ENCODE measurements around the gene DLD. TPM values are rescaled to one million over a fixed set of nuclear protein-coding genes. Genes with fewer than 3 reads are reported as not detected.

The DLD gene
- total and polyA plus RNA-seq, 9 of the 15 experiments (the other 6 are each of a cell fraction or from before 2014, with no cell fraction given) = 130 to 639 (median 247) TPM

DNA sequence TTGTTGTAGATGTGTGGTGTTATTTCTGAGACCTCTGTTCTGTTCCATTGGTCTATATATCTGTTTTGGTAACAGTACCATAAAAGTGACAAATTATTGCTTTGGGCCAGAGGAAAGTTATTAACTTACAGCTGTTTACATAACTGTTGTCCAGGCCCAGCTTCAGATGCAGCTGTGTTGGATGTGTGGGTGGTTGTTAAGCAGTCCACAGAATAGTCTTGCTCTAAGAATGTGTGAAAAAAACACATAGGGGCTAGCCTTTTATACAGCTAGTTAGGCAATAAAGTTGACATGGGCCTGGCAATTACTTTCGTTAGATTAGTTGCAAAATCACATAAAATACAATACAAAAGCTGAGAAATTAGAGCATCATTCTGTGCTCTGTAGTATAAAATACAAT is 31.9 kb downstream of the DLD start:
- in situ Hi-C loops (cut with MboI) = no loop called here
- no peaks in the 10 kb centered on the region for H3K27me3 ChIP-seq (ENCODE audit: control insufficient read depth in 2 of 2, insufficient read depth in 2 of 2, low read length in 2 of 2)
- H3K9ac ChIP-seq (ENCODE audit: insufficient read depth in 1 of 2, low read depth in 2 of 2, low read length in 2 of 2) = no peak overlapping the region
- WGBS (ENCODE audit: insufficient coverage, low coverage, missing lambda C conversion rate) = 95% methylated on average over 1 of the region's 1 CpG
- DNase-seq (ENCODE audit: extremely low read depth in 1 of 4, low spot score in 3 of 4) (no peak), ATAC-seq (no peak), FAIRE-seq (no peak)
- no peaks in the 10 kb centered on the region for H3K9me3 ChIP-seq (replicated peaks; ENCODE audit: control insufficient read depth, insufficient read depth, low read depth, low read length)
- H3K4me1 ChIP-seq (replicated peaks in 1 of 2; ENCODE audit: control insufficient read depth in 2 of 2, insufficient read depth in 2 of 2, low read length in 2 of 2) = no peaks in the 10 kb centered on the region
- no peak overlapping the region for H3K27ac ChIP-seq (ENCODE audit: extremely low read depth, low read depth, low read length)
- no peak overlapping the region for H2AFZ ChIP-seq (ENCODE audit: low read depth, low read length)
- CTCF ChIA-PET (ENCODE audit: low intra/inter-chr PET ratio) = no interaction called here
- H3K36me3 ChIP-seq (ENCODE audit: control insufficient read depth, insufficient read depth, low read length) = peaks cover 95% of the 10 kb centered on the region
- no peak overlapping the region for H3K4me3 ChIP-seq
- POLR2A ChIA-PET = interaction anchor here (2.3 kb wide), 1 partner anchor 10 kb away, joined by 6 read pairs; no protein-coding TSS in a partner anchor
- no peaks in the 10 kb centered on the region for H3K9me1 ChIP-seq (ENCODE audit: control insufficient read depth, insufficient read depth, low read length)
- intact Hi-C loops (cut with micrococcal nuclease) = no loop called here
- no peak overlapping the region for H3K4me2 ChIP-seq (ENCODE audit: insufficient read depth, low read length)
- no peaks in the 10 kb centered on the region for H4K20me1 ChIP-seq (replicated peaks; ENCODE audit: control insufficient read depth, insufficient read depth, low read length)
- no peaks in the 10 kb centered on the region for H3K79me2 ChIP-seq (ENCODE audit: control insufficient read depth, insufficient read depth, low read length)
- no TSS peak for BruUV-seq (replicated peaks)
- TF ChIP-seq POLR2AphosphoS5 (IDR thresholded peaks at IDR 0.05; ENCODE audit: control insufficient read depth, insufficient read depth, low read depth, low read length) (0 out of 2 replicates have a peak, but pooled peaks have one; percentile 8), NCOA2 (IDR thresholded peaks at IDR 0.05; ENCODE audit: partially characterized antibody in 2 of 2) (no peak), LARP7 (IDR thresholded peaks at IDR 0.05) (no peak)
- TF ChIP-seq, protein P1, sequence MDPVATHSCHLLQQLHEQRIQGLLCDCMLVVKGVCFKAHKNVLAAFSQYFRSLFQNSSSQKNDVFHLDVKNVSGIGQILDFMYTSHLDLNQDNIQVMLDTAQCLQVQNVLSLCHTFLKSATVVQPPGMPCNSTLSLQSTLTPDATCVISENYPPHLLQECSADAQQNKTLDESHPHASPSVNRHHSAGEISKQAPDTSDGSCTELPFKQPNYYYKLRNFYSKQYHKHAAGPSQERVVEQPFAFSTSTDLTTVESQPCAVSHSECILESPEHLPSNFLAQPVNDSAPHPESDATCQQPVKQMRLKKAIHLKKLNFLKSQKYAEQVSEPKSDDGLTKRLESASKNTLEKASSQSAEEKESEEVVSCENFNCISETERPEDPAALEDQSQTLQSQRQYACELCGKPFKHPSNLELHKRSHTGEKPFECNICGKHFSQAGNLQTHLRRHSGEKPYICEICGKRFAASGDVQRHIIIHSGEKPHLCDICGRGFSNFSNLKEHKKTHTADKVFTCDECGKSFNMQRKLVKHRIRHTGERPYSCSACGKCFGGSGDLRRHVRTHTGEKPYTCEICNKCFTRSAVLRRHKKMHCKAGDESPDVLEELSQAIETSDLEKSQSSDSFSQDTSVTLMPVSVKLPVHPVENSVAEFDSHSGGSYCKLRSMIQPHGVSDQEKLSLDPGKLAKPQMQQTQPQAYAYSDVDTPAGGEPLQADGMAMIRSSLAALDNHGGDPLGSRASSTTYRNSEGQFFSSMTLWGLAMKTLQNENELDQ (CRISPR knock-in tag; IDR thresholded peaks at IDR 0.05; ENCODE audit: borderline replicate concordance) = no peak
